Measurements from ENCODE around the gene FRY.

The FRY gene

DNA sequence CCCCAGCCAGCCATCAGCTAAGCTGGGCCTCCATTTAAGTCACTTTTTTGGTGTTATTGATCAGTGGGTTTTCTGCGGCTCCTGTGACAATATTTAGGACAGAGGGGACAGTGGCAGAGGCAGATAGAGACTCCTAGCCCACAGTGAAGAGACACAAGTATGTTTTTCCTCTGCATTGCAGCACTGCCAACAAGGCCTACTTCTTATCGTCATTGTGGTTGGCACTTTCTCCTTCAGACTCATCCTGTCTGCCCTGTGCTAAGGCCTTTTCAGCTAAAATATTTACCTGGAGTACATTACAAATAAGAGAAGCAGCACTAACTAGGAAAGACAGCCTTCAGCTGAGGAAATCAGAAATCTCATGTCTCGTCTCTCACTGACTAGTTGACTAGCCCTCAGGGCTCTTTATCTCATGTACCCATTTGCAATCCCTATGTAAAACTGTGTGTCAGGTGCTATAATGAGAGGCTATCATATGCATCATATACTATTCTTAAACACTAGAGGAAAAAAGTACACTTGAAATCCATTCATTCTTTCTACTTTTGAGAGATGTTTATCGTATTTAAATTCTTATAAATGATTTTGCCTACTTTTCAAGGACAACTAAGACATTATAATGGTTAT lies 221.4 kb downstream of the FRY start:
- CTCF ChIA-PET, result interaction anchor here (0.9 kb wide), 1 partner anchor 14 kb away, joined by 5 read pairs; no protein-coding TSS in a partner anchor
- H3K27ac ChIP-seq, result no peak overlapping the region

DNA sequence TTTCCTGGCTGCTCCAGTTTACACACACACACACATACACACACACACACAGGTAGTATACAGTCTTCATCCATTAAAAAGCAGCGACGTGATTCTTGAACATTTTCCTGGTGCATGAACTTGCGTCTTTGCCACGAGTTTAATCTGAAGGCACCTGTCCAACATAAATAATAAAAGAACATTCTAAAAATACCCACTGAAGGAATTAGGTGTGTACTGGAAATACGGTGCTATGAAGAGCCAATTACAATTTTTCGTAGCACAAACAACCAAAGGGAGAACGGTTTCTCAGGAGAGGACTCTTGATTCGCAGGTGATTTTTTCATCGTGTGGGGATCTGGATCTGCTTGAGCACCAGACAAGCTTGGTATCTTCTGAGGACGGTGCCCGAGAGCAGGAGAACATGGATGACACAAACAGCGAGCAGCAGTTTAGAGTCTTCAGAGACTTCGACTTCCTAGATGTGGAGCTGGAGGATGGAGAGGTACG lies 222.4 kb downstream of the FRY start:
- DNase-seq (ENCODE audit: low spot score), result no peak
- H3K27ac ChIP-seq, result no peak overlapping the region
- POLR2A ChIA-PET (ENCODE audit: low non-redundant PET), result no interaction called here
- CTCF ChIA-PET, result interaction anchor here (0.6 kb wide), 1 partner anchor 18 kb away, joined by 3 read pairs; no protein-coding TSS in a partner anchor
- TF ChIP-seq, protein P1, sequence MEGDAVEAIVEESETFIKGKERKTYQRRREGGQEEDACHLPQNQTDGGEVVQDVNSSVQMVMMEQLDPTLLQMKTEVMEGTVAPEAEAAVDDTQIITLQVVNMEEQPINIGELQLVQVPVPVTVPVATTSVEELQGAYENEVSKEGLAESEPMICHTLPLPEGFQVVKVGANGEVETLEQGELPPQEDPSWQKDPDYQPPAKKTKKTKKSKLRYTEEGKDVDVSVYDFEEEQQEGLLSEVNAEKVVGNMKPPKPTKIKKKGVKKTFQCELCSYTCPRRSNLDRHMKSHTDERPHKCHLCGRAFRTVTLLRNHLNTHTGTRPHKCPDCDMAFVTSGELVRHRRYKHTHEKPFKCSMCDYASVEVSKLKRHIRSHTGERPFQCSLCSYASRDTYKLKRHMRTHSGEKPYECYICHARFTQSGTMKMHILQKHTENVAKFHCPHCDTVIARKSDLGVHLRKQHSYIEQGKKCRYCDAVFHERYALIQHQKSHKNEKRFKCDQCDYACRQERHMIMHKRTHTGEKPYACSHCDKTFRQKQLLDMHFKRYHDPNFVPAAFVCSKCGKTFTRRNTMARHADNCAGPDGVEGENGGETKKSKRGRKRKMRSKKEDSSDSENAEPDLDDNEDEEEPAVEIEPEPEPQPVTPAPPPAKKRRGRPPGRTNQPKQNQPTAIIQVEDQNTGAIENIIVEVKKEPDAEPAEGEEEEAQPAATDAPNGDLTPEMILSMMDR (conservative IDR thresholded peaks at IDR 0.05; ENCODE audit: low read depth), result no peak

More for the DNA sequence above, 221.4 kb downstream of the FRY start:
- POLR2A ChIA-PET (ENCODE audit: low non-redundant PET), result no interaction called here
- TF ChIP-seq, protein P1 (conservative IDR thresholded peaks at IDR 0.05; ENCODE audit: low read depth), result no peak
- no peak for DNase-seq (ENCODE audit: low spot score)

DNA sequence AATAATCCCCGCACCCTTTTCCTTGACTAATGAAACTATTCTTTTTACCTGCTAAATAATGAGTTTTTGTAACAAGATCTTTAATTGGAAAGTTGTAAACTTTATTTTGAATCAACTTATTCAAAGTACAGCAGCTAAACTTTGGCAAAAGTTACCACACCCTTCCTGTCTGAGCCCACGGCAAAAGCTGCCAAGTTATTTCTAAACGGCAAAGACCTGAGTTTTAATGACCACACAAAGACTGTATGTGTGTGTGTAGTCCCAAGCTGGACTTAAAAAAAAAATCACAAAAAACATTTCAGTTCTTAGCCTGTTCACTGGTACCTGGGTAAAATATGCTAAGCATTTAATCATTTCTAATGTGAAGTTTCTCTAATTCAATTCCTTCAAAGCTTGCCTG lies 222.8 kb downstream of the FRY start:
- POLR2A ChIA-PET (ENCODE audit: low non-redundant PET), result no interaction called here
- CTCF ChIA-PET, result interaction anchor here (0.6 to 0.7 kb wide), 2 partner anchors 14 to 17 kb away, joined by 3 to 10 read pairs; no protein-coding TSS in a partner anchor
- no peak overlapping the region for H3K27ac ChIP-seq
- TF ChIP-seq, protein P1 (conservative IDR thresholded peaks at IDR 0.05; ENCODE audit: low read depth), result no peak
- no peak for DNase-seq (ENCODE audit: low spot score)

DNA sequence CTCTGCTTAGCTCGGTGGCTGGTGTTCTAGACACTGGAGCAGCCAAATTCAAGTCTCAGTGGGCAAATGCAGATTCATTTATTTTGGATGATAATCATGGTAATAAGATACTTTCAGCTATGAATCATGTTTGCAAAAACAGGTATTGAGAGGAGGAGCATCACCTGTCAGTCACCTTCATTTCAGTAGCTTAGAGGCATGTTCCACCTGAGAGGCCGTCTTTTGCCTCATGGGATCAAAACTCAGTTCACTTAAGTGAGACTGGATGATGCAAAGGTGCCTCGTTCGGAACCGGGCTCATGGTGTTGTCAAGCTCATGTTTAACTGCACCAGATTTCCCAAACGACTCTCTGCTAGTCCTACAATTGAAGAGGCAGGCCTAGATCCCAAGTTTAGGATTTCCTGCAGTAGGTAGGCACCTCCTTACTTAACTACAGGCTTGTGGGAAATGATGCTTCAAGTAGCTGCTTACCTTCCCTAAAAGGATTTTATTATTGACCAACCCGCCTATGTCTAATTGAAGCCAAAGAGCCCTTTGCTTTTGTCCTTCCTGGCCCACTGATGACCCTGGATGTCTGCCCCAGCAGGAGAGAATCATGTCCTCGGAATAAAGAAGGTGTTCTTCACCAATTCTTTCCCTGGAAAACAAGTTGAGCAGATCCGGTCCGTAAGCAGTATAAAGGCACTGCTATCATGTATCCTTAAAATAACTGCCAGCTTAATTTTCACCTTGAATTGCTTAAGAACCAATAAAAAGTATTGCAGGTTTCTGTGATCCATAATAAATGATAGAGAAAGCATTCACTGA lies 223.5 kb downstream of the FRY start:
- ChIA-PET CTCF (interaction anchor here (0.6 to 0.7 kb wide), 2 partner anchors 11 to 13 kb away, joined by 4 to 10 read pairs; no protein-coding TSS in a partner anchor), POLR2A (ENCODE audit: low non-redundant PET) (no interaction called here)
- peak; percentile 17 for DNase-seq (ENCODE audit: low spot score)
- TF ChIP-seq, protein P1 (conservative IDR thresholded peaks at IDR 0.05; ENCODE audit: low read depth), result no peak
- no peak overlapping the region for H3K27ac ChIP-seq

DNA sequence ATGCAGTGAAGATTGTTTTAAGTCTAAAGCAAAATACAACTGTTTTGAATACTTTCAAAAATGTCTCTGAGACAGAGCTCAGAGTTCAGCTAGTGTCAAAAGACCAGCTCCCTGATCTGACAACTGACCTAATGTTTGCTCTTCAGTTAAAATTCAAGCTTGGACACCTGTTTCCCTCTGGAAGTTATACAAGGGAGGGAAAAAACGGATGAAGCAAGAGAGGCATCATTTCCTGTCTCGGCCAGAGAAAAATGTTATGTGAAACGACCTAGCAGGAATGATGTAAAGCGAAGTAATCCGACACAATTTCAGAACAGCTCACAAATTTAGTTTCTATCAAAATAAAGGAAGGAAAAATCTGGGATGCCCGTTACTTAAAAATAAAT lies 224.1 kb downstream of the FRY start:
- POLR2A ChIA-PET (ENCODE audit: low non-redundant PET), result no interaction called here
- H3K27ac ChIP-seq, result no peak overlapping the region
- CTCF ChIA-PET, result interaction anchor here (0.6 kb wide), 1 partner anchor 11 kb away, joined by 4 read pairs; no protein-coding TSS in a partner anchor
- DNase-seq (ENCODE audit: low spot score), result no peak
- TF ChIP-seq, protein P1 (conservative IDR thresholded peaks at IDR 0.05; ENCODE audit: low read depth), result no peak

DNA sequence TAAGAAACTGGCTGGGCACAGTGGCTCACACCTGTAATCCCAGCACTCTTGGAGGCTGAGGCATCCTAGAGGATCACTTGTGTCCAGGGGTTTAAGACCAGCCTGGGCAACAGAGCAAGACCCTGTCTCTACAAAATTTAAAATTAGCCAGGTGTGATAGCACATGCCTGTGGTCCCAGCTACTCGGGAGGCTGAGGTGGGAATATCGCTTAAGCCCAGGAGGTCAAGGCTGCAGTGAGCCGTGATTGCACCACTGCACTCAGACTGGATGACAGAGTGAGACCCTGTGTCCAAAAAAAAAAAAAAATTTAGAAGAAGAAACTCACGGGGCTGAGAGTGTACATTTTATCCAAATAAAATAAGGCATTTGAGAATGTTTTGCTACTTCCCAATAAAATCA lies 224.7 kb downstream of the FRY start:
- CTCF ChIA-PET, result no interaction called here
- POLR2A ChIA-PET (ENCODE audit: low non-redundant PET), result no interaction called here
- DNase-seq (ENCODE audit: low spot score), result no peak
- TF ChIP-seq, protein P1 (conservative IDR thresholded peaks at IDR 0.05; ENCODE audit: low read depth), result no peak
- no peak overlapping the region for H3K27ac ChIP-seq

Measured in RWPE1 (cell line).